Ishikawa (cell line): ENCODE results near the gene IRF8.

Experiments used
- CEBPB ChIP-seq: IDR thresholded peaks from 2 replicates; pipeline ENCODE4 v1.6.1; 2012
- CREB1 ChIP-seq: IDR thresholded peaks from 2 replicates; pipeline ENCODE4 v1.6.1; 2012; ENCODE audit warnings: low read depth
- EGR1 ChIP-seq: IDR thresholded peaks from 2 replicates; pipeline ENCODE4 v1.6.1; 2012
- FOXM1 ChIP-seq: IDR thresholded peaks from 2 replicates; pipeline ENCODE4 v1.6.1; 2012; ENCODE audit warnings: low read depth, borderline replicate concordance
- MAX ChIP-seq: IDR thresholded peaks from 2 replicates; pipeline ENCODE4 v1.6.1; 2012
- RAD21 ChIP-seq: IDR thresholded peaks from 2 replicates; pipeline ENCODE4 v1.6.1; 2012; ENCODE audit warnings: low read depth
- REST ChIP-seq: IDR thresholded peaks from 2 replicates; pipeline ENCODE4 v1.6.1; 2012; ENCODE audit warnings: low read depth, mild to moderate bottlenecking
- TAF1 ChIP-seq: IDR thresholded peaks from 2 replicates; pipeline ENCODE4 v1.6.1; 2012; ENCODE audit warnings: low read depth, mild to moderate bottlenecking
- TEAD4 ChIP-seq: IDR thresholded peaks from 2 replicates; pipeline ENCODE4 v1.6.1; 2012
- ZBTB7A ChIP-seq: IDR thresholded peaks from 2 replicates; pipeline ENCODE4 v1.6.1; 2012; ENCODE audit warnings: low read depth

Gene IRF8

GRCh38 chr16:85970738-85971137 lies 71.8 kb downstream of the IRF8 start:
- TF ChIP-seq TAF1 (no peak), FOXM1 (no peak), REST (no peak), TEAD4 (no peak), CREB1 (no peak), MAX (no peak), CEBPB (no peak), EGR1 (no peak), RAD21 (no peak), ZBTB7A (no peak)
